RPMI7951 (cell line): ENCODE data around the gene OR4D10. TPM values are rescaled to one million over a fixed set of nuclear protein-coding genes. Genes with fewer than 3 reads are reported as not detected.

Source experiments
- DNase-seq: peaks from one replicate; pipeline ENCODE4 v3.0.0-alpha.2; 2012; ENCODE audit warnings: low read depth
- total RNA-seq: library from RNA; depleted of rRNA; stranded (reverse); fragments of >200 nt; shearing (Covaris generic); gene quantifications from 2 replicates; pipeline ENCODE4 v1.2.3, GENCODE V29; 2014; rRNA removed

OR4D10 gene
- total RNA-seq, 1 experiment from 2014 or later = not detected

DNA sequence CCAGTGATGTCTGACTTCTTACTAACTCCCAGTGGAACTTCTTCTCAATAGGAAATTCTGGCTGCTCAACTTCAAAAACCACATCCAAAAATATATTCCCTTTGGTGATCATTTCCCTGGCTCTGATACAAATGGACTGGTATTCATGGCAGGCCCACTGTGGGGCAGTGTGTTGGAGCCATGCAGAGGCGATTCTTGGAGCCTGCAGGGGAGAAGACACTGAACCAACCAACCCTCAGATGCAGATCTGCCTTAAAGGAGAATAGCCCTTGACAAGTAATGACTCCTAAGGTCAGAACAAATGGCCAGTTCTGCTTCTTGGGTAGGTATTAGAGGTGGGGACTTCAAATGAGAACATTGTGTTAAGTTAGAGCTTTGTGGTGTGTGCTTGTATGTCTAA lies 50.4 kb downstream of the OR4D10 start:
- DNase-seq = no peak

DNA sequence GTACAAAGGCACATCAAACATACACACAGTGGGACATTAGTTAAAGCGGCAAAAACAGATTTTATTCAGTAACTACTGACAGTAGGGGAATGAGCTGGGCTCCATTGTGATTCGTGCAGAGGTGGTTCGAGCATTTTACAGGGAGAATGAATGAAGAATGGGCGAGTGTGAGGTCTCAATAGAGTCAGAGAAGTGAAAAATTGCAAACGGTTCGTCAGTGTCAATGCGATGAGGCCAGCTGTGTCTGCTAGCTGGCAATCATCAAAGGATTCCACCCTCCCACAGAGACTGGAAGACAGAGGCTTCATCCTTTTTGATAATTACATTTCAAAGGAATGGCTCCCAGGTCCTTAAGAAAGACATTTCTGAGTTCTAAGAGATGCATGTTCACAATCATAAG lies 55.6 kb downstream of the OR4D10 start:
- DNase-seq = no peak

Other genes with a start within 250 kb of the OR4D10 start
- not detected in 2 replicates for gene OR5AN1, start 114.4 kb upstream of the OR4D10 start, total RNA-seq
- not detected in 2 replicates for gene OR5A2, start 46.9 kb upstream of the OR4D10 start, total RNA-seq
- gene OR5A1, start 36.8 kb upstream of the OR4D10 start, total RNA-seq = not detected in 2 replicates
- gene OR4D6, start 16.4 kb upstream of the OR4D10 start, total RNA-seq = not detected in 2 replicates
- not detected in 2 replicates for gene OR4D11, start 30.3 kb downstream of the OR4D10 start, total RNA-seq
- gene OR4D9, start 38.2 kb downstream of the OR4D10 start, total RNA-seq = not detected in 2 replicates
- gene OSBP, start 142.5 kb downstream of the OR4D10 start, total RNA-seq = 20.4 and 20.8 TPM in 2 replicates
- 23.9 and 39.5 TPM in 2 replicates for gene PATL1, start 195.7 kb downstream of the OR4D10 start, total RNA-seq
- not detected in 2 replicates for gene OR10V1, start 240.5 kb downstream of the OR4D10 start, total RNA-seq